ENCODE measurements around the gene MST1.
A peak's percentile ranks its signal among the peaks of the same experiment; 100 is the strongest.

- TF ChIP-seq CHD2 (IDR thresholded peaks at IDR 0.05; ENCODE audit: low read depth, low read length) = no peak
- peak; percentile 36 to 58 (median 46); a peak in 5 of 6 replicates for TF ChIP-seq CTCF (IDR thresholded peaks at IDR 0.05 in 2 of 3, conservative IDR thresholded peaks at IDR 0.05 in 1 of 3; ENCODE audit: insufficient read depth in 2 of 3, low read depth in 1 of 3, low read length in 3 of 3)
- peak in 1 of 2 experiments; percentile 63; a peak in 2 of 4 replicates for TF ChIP-seq RAD21 (CRISPR knock-in tag; conservative IDR thresholded peaks at IDR 0.05 in 1 of 2, IDR thresholded peaks at IDR 0.05 in 1 of 2)
Observed at GRCh38 chr3:49656541-49657112, 32.6 kb downstream of the MST1 start.
